Lung (tissue), 12 donors: ENCODE measurements around the gene CYP1A1. TPM values are rescaled to one million over a fixed set of nuclear protein-coding genes. Genes with fewer than 3 reads are reported as not detected.
"Not testable (repeated sequence)": the region's sequence is repeated elsewhere in the genome, so short reads cannot be mapped to it uniquely, and the experiment has no call there.

Experiments
- ATAC-seq: fragments of 200-7000 bp; cut with Tn5 transposase; one replicate; pipeline ENCODE4 v1.9.1; 2020; ENCODE audit warnings: moderate number of reproducible peaks; ENCODE audit not compliant: insufficient read depth, low FRiP score
- DNase-seq, 3 donors: peaks; one replicate each; pipeline ENCODE4 v3.0.0-alpha.2; 2013 to 2017
- H3K27ac ChIP-seq, 2 donors: one replicate each; pipeline ENCODE4 v1.5.1; 2013; ENCODE audit warnings: mild to moderate bottlenecking in 2 of 2, moderate library complexity in 2 of 2, control low read depth in 1 of 2, inconsistent platforms in 1 of 2, low read depth in 1 of 2, low read length in 1 of 2
- H3K27me3 ChIP-seq, 3 donors: one replicate each; pipeline ENCODE4 v1.5.1; 2013; ENCODE audit warnings: low read length in 2 of 3; ENCODE audit not compliant: control insufficient read depth in 3 of 3, insufficient read depth in 3 of 3
- H3K36me3 ChIP-seq, 4 donors: one replicate each; pipeline ENCODE4 v1.5.1; 2013; ENCODE audit warnings: low read length in 4 of 4, mild to moderate bottlenecking in 1 of 4, moderate library complexity in 1 of 4; ENCODE audit not compliant: control insufficient read depth in 4 of 4, insufficient read depth in 4 of 4
- H3K4me1 ChIP-seq, 5 donors: one replicate each; pipeline ENCODE4 v1.5.1; 2013; ENCODE audit warnings: low read length in 5 of 5, mild to moderate bottlenecking in 2 of 5, moderate library complexity in 1 of 5; ENCODE audit not compliant: control insufficient read depth in 5 of 5, insufficient read depth in 5 of 5
- H3K4me3 ChIP-seq: one replicate; pipeline ENCODE4 v1.5.1; 2013; ENCODE audit warnings: mild to moderate bottlenecking, control low read depth, moderate library complexity
- H3K9ac ChIP-seq, 2 donors: one replicate each; pipeline ENCODE4 v1.5.1; 2013; ENCODE audit warnings: low read length in 2 of 2, control low read depth in 1 of 2; ENCODE audit not compliant: insufficient read depth in 1 of 2
- H3K9me3 ChIP-seq, 4 donors: one replicate each; pipeline ENCODE4 v1.5.1; 2013; ENCODE audit warnings: low read length in 3 of 4, mild to moderate bottlenecking in 1 of 4, moderate library complexity in 1 of 4; ENCODE audit not compliant: control insufficient read depth in 4 of 4, insufficient read depth in 3 of 4
- WGBS, 2 donors: extraction: QIAGEN DNeasy Blood & Tissue Kit; methylation state at CpG; one replicate each; pipeline ENCODE4 v1.1.7; 2013; 5-methylcytosine and 5-hydroxymethylcytosine counted together
- polyA plus RNA-seq, 2 donors: library from polyadenylated mRNA; stranded (reverse); fragments of 200-250 nt; gene quantifications; one replicate each; pipeline ENCODE4 v1.2.1, GENCODE V29; 2013
- total RNA-seq, 2 donors: library from RNA; depleted of rRNA in 1 of 2; stranded (reverse); fragments of >200 nt in 1 of 2; gene quantifications; one replicate each; pipeline ENCODE4 v1.2.1, GENCODE V29; 2014 to 2021
- TF ChIP-seq, protein P1 (sequence below): IDR thresholded peaks from 2 replicates; pipeline ENCODE4 v1.5.1; 2012; ENCODE audit warnings: mild to moderate bottlenecking; ENCODE audit errors: control extremely low read depth, extremely low read depth
- donor health status: control.
- donor health status: control.
- donor health status: Bipolar disorder and iron deficiency.
- donor health status: healthy.
- donor health status: DM: yes; HTN: yes; CAD: no.

Gene CYP1A1
- total and polyA plus RNA-seq, 4 donors: 0.31 to 15.0 (median 0.73) TPM

DNA sequence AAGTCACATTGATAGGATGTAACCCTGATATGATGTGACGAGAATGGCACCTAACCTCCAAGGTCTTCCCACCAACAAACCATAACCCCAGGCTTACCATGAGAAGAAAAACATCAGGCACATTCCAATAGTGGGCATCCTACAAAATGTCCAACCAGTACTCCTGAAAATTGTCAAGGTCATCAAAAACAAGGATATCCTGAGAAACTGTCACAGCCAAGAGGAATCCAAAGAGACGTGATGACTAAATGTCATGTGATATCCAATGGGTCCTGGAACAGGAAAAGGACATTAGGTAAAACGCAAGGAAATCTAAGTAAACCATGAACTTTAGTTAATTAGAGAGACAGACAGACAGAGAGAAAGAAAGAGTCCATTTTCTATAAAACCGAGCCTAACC is 21.1 kb upstream of the CYP1A1 start:
- Histone ChIP-seq H3K9ac (no peak overlapping the region), H3K9me3 (peaks cover 0 to 5% (median 0%) of the 10 kb centered on the region in 4 donors), H3K4me1 (no peaks in the 10 kb centered on the region), H3K4me3 (no peak overlapping the region), H3K27ac (no peak overlapping the region), H3K36me3 (no peaks in the 10 kb centered on the region), H3K27me3 (no peaks in the 10 kb centered on the region)
- 66 to 82% methylated on average over 4 of the region's 4 CpGs for WGBS, 2 donors
- TF ChIP-seq, protein P1, sequence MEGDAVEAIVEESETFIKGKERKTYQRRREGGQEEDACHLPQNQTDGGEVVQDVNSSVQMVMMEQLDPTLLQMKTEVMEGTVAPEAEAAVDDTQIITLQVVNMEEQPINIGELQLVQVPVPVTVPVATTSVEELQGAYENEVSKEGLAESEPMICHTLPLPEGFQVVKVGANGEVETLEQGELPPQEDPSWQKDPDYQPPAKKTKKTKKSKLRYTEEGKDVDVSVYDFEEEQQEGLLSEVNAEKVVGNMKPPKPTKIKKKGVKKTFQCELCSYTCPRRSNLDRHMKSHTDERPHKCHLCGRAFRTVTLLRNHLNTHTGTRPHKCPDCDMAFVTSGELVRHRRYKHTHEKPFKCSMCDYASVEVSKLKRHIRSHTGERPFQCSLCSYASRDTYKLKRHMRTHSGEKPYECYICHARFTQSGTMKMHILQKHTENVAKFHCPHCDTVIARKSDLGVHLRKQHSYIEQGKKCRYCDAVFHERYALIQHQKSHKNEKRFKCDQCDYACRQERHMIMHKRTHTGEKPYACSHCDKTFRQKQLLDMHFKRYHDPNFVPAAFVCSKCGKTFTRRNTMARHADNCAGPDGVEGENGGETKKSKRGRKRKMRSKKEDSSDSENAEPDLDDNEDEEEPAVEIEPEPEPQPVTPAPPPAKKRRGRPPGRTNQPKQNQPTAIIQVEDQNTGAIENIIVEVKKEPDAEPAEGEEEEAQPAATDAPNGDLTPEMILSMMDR: no peak
- no peak for DNase-seq
- ATAC-seq: no peak

DNA sequence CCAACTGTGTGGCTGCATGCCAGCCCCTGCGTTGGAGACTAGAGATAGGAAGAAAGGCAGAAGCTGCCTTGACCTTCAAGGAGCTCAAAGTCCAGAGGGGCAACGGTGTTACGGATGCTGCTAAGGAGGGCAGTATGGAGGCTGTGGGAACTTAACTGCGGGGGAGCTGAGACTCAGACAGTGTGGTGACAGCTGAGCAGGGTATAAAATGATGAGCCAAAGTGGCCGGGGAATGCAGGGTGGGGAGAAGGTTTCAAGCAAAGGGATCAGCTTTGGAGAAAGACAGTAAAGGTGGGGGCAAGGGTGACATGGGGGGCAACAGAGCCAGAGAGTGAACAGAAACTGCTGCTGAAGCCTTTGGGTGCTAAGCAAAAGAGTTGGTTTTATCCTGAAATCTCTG is 17.1 kb upstream of the CYP1A1 start:
- H3K9me3 ChIP-seq: peaks cover 0 to 5% (median 0%) of the 10 kb centered on the region in 4 donors
- TF ChIP-seq, protein P1: no peak
- H3K4me3 ChIP-seq: no peak overlapping the region
- no peak for DNase-seq
- no peaks in the 10 kb centered on the region for H3K27me3 ChIP-seq
- no peak overlapping the region for H3K9ac ChIP-seq
- H3K27ac ChIP-seq: no peak overlapping the region
- no peaks in the 10 kb centered on the region for H3K36me3 ChIP-seq
- H3K4me1 ChIP-seq: no peaks in the 10 kb centered on the region
- no peak for ATAC-seq
- 92 to 94% methylated on average over 5 of the region's 5 CpGs for whole genome bisulfite sequencing, 2 donors

DNA sequence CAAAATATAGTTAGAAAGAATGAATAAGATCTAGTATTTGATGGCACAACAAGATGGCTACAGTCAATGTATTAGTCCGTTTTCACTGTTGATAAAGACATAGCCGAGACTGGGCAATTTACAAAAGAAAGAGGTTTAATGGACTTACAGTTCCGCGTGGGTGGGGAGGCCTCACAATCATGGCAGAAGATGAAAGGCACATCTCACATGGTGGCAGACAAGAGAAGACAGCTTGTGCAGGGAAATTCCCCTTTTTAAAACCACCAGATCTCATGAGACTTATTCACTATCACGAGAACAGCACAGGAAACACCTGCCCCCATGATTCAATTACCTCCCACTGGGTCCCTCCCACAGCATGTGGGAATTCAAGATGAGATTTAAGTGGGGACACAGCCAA is 12.9 kb upstream of the CYP1A1 start:
- H3K4me3 ChIP-seq, ATAC-seq, DNase-seq, H3K9me3 ChIP-seq, H3K27me3 ChIP-seq, H3K36me3 ChIP-seq, H3K9ac ChIP-seq, H3K4me1 ChIP-seq, H3K27ac ChIP-seq: not testable (repeated sequence)
- 59 to 73% methylated on average over 5 of the region's 5 CpGs for WGBS, 2 donors

DNA sequence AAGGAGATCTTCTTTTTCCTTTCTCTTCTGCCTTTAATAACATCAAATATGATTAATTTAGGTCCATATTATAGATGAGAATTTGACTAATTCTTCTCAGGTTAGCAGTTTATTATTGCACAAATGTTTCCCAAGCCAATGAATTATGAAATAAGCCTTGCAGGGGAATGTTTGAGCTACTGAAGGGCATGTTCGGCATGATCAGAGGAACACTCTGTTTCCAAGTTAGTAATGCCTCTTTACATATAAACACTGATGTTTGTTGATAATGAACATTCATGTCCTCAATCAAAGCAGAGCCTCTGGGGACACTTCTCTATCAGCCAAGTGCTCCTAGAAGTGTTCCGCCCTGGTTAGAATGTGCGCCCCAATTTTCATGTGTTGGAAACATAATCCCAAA is 10.0 kb upstream of the CYP1A1 start:
- Histone ChIP-seq H3K9ac (no peak overlapping the region), H3K9me3 (no peaks in the 10 kb centered on the region), H3K36me3 (no peaks in the 10 kb centered on the region), H3K27me3 (peaks cover 0 to 17% (median 5%) of the 10 kb centered on the region in 3 donors), H3K4me3 (no peak overlapping the region), H3K27ac (no peak overlapping the region), H3K4me1 (peaks cover 0 to 11% (median 0%) of the 10 kb centered on the region in 5 donors)
- no peak for ATAC-seq
- WGBS, 2 donors: 60 to 76% methylated on average over 3 of the region's 3 CpGs
- no peak for DNase-seq
- TF ChIP-seq, protein P1: no peak
